B cell (primary cell): ENCODE data around the gene ZNF710. TPM values are rescaled to one million over a fixed set of nuclear protein-coding genes. Genes with fewer than 3 reads are reported as not detected.

Experiments
- ATAC-seq: fragments of 200-7000 bp; cut with Tn5 transposase; one replicate; pipeline ENCODE4 v1.10.0; 2021; ENCODE audit warnings: low read depth, mild to moderate bottlenecking, moderate number of reproducible peaks, moderate library complexity
- CTCF ChIA-PET: fragments of 350-600 bp; sonication (Branson Sonifier 250); formaldehyde crosslinking; loops from one replicate; lab custom pipeline; 2021; ENCODE audit warnings: antibody characterized with exemption, inconsistent platforms; lab: Charles Lee
- POLR2A ChIA-PET: fragments of 350-600 bp; sonication (Branson Sonifier 250); formaldehyde crosslinking; loops from one replicate; lab custom pipeline; 2021; ENCODE audit warnings: antibody characterized with exemption; lab: Charles Lee
- DNase-seq: peaks from one replicate; pipeline ENCODE4 v3.0.0; 2013
- H2AFZ ChIP-seq: 2 replicates; pipeline ENCODE4 v1.6.1; 2012; ENCODE audit warnings: mild to moderate bottlenecking, low read depth, low read length; ENCODE audit not compliant: insufficient read depth, poor library complexity, severe bottlenecking
- H3K27ac ChIP-seq, 2 donors: 1 replicate in 1 of 2; 2 replicates in 1 of 2; pipeline ENCODE4 v1.5.1; 2012 to 2013; ENCODE audit warnings: low read length in 2 of 2, mild to moderate bottlenecking in 2 of 2, moderate library complexity in 1 of 2
- H3K27me3 ChIP-seq, 4 experiments: fragments of 200-600 bp in 1 of 4; sonication (generic) in 1 of 4; replicated peaks in 1 of 4; 1 replicate in 2 of 4; 2 replicates in 2 of 4; pipeline versions ENCODE4 v1.6.1 to v1.7.0; 2013 to 2016; ENCODE audit warnings: low read length in 3 of 4, mild to moderate bottlenecking in 2 of 4, mixed read lengths in 1 of 4, moderate library complexity in 1 of 4; ENCODE audit not compliant: insufficient read depth in 4 of 4, control insufficient read depth in 3 of 4; ENCODE audit errors: control extremely low read depth in 1 of 4
- H3K36me3 ChIP-seq, 2 experiments: replicated peaks in 1 of 2; 1 replicate in 1 of 2; 2 replicates in 1 of 2; pipeline versions ENCODE4 v1.6.1 to v1.7.1; 2013; ENCODE audit warnings: low read length in 1 of 2; ENCODE audit not compliant: insufficient read depth in 2 of 2, control insufficient read depth in 1 of 2; ENCODE audit errors: control extremely low read depth in 1 of 2, extremely low read depth in 1 of 2
- H3K4me1 ChIP-seq, 2 donors: fragments of 200-600 bp in 1 of 2; sonication (generic) in 1 of 2; 1 replicate in 1 of 2; 2 replicates in 1 of 2; pipeline versions ENCODE4 v1.5.1 to v1.6.1; 2013 to 2017; ENCODE audit warnings: low read length in 2 of 2; ENCODE audit not compliant: control insufficient read depth in 2 of 2, insufficient read depth in 2 of 2
- H3K4me2 ChIP-seq: replicated peaks from 2 replicates; pipeline ENCODE3; 2012; ENCODE audit warnings: mild to moderate bottlenecking, low read depth, low read length; ENCODE audit not compliant: poor library complexity, severe bottlenecking
- H3K4me3 ChIP-seq, 5 experiments: fragments of 200-600 bp in 1 of 5; sonication (generic) in 1 of 5; 1 replicate in 3 of 5; 2 replicates in 2 of 5; pipeline versions ENCODE4 v1.5.1 to v1.7.0; 2011 to 2016; ENCODE audit warnings: low read length in 4 of 5, mild to moderate bottlenecking in 4 of 5, low read depth in 2 of 5, control low read depth in 1 of 5, moderate library complexity in 1 of 5; ENCODE audit not compliant: insufficient read depth in 1 of 5; ENCODE audit errors: control extremely low read depth in 1 of 5, extremely low read depth in 1 of 5
- H3K79me2 ChIP-seq: fragments of 200-600 bp; sonication (generic); one replicate; pipeline ENCODE4 v1.6.0; 2016; ENCODE audit warnings: low read length; ENCODE audit not compliant: control insufficient read depth, insufficient read depth
- H3K9ac ChIP-seq: fragments of 200-600 bp; sonication (generic); 2 replicates; pipeline ENCODE4 v1.6.1; 2017; ENCODE audit warnings: mild to moderate bottlenecking, low read length, moderate library complexity
- H3K9me3 ChIP-seq, 3 donors: one replicate each; pipeline versions ENCODE4 v1.6.1 to v1.7.1; 2013; ENCODE audit warnings: low read length in 2 of 3; ENCODE audit not compliant: control insufficient read depth in 2 of 3, insufficient read depth in 1 of 3; ENCODE audit errors: control extremely low read depth in 1 of 3
- H4K20me1 ChIP-seq: 2 replicates; pipeline ENCODE4 v1.6.0; 2012; ENCODE audit warnings: mild to moderate bottlenecking, low read length; ENCODE audit not compliant: insufficient read depth, control insufficient read depth, poor library complexity, severe bottlenecking
- H3K27ac Mint-ChIP-seq: one replicate; pipeline ENCODE4 v1.8.0; 2021; ENCODE audit warnings: mixed read lengths
- H3K27me3 Mint-ChIP-seq: one replicate; pipeline ENCODE4 v1.8.0; 2021; ENCODE audit warnings: mixed read lengths
- H3K4me1 Mint-ChIP-seq: one replicate; pipeline ENCODE4 v1.8.0; 2021; ENCODE audit warnings: mixed read lengths
- H3K4me3 Mint-ChIP-seq: one replicate; pipeline ENCODE4 v1.8.0; 2021; ENCODE audit warnings: mixed read lengths
- H3K9me3 Mint-ChIP-seq: one replicate; pipeline ENCODE4 v1.8.0; 2022; ENCODE audit warnings: mixed read lengths; ENCODE audit not compliant: insufficient read depth
- CTCF ChIP-seq: fragments of 200-600 bp; IDR thresholded peaks from one replicate; pipeline ENCODE4 v1.8.0; 2022; ENCODE audit warnings: antibody characterized with exemption, mild to moderate bottlenecking
- EZH2 ChIP-seq: IDR thresholded peaks from 2 replicates; pipeline ENCODE4 v1.6.1; 2012; ENCODE audit warnings: borderline replicate concordance, low read depth, mild to moderate bottlenecking, moderate library complexity, low read length; ENCODE audit not compliant: insufficient read depth, poor library complexity, severe bottlenecking
- WGBS: methylation state at CpG from one replicate; pipeline ENCODE4 v1.1.5; 2013; ENCODE audit warnings: missing lambda C conversion rate; ENCODE audit not compliant: insufficient coverage; 5-methylcytosine and 5-hydroxymethylcytosine counted together
- intact Hi-C: fragments of 100-400 bp; cut with micrococcal nuclease; formaldehyde crosslinking; loops from one replicate; pipeline ENCODE4 v1.10.0; 2022
- polyA plus RNA-seq: library from polyadenylated mRNA; depleted of rRNA; stranded (reverse); fragments of >200 nt; gene quantifications from 2 replicates; pipeline ENCODE4 v1.2.3, GENCODE V29; 2012
- total RNA-seq, 2 donors: library from RNA; stranded (reverse); fragments of 120-200 nt in 1 of 2; gene quantifications; 1 replicate in 1 of 2; 2 replicates in 1 of 2; pipeline versions ENCODE4 v1.2.3 to v1.2.4, GENCODE V29; 2013 to 2022

The ZNF710 gene
- total and polyA plus RNA-seq, 2 donors (not counting 1 experiment from before 2014, with no cell fraction given), result 8.7 to 38.7 TPM

DNA sequence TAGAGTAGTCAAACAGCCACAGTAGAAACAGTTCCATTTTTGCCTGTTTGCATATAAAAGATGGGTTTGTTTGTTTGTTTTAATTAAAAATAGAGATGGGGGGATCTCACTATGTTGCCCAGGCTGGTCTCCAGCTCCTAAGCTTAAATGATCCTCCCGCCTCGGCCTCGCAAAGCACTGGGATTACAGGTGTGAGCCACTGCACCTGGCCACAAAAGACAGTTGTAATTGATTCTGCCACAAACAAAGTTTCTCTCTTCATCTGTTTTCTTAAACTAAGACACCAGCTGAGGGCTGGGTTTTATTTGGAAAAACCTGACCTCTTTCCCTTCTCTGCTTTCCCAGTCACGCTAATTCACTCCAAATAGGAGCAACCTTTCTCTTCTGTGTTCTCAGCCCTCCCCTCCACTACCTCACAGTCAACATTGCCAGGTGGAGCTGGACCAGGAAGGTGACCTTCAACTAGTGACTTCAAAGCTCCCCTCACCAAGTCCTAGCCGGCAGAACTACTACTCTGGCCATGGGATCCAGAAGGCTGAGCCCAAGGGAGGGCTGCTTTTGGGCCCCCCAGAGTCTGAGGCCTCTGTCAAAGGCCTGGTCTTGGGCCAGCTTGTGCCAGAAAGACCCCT, 102.7 kb downstream of the ZNF710 start:
- no peak overlapping the region for H3K4me2 ChIP-seq
- intact Hi-C loops, result loop anchor here (5.0 kb wide), 1 partner anchor 128 kb away; the partner anchor contains the start of genes CIB1 and GDPGP1

More for the DNA sequence above, 102.7 kb downstream of the ZNF710 start:
- CTCF ChIA-PET, result interaction anchor here (1.1 to 1.3 kb wide), 3 partner anchors 130 to 216 kb away, joined by 3 read pairs; partner anchors contain the start of gene CIB1
- Histone ChIP-seq H3K79me2 (peaks cover 44% of the 10 kb centered on the region), H3K4me1 (peaks cover 27 to 32% of the 10 kb centered on the region in 2 donors), H3K4me3 (no peak overlapping the region), H4K20me1 (no peaks in the 10 kb centered on the region), H2AFZ (peak overlapping the region; percentile 84), H3K36me3 (no peaks in the 10 kb centered on the region), H3K9ac (no peak overlapping the region), H3K27me3 (peaks cover 0 to 6% (median 3%) of the 10 kb centered on the region in 4 experiments), H3K9me3 (no peaks in the 10 kb centered on the region), H3K27ac (no peak overlapping the region)
- Mint-ChIP-seq H3K4me3 (peak overlapping the region; percentile 83), H3K4me1 (peaks cover 31% of the 10 kb centered on the region), H3K9me3 (no peaks in the 10 kb centered on the region), H3K27ac (no peak overlapping the region), H3K27me3 (peaks cover 6% of the 10 kb centered on the region)
- TF ChIP-seq EZH2 (no peak), CTCF (no peak)
- POLR2A ChIA-PET, result interaction anchor here (0.5 kb wide), 1 partner anchor 111 kb away, joined by 5 read pairs; no protein-coding TSS in a partner anchor
- WGBS, result 100% methylated on average over 5 of the region's 5 CpGs
- ATAC-seq (no peak), DNase-seq (no peak)
